Activated naive CD4-positive, alpha-beta T cell treated with anti-CD3 and anti-CD28 coated beads, Interleukin-2, amount 50 U/mL, for 24 hours (primary cell): ENCODE results near the gene RERE.

Source experiments
- H3K27ac Mint-ChIP-seq: one replicate; pipeline ENCODE4 v1.8.0; 2021; ENCODE audit warnings: mild to moderate bottlenecking, mixed read lengths
- H3K27me3 Mint-ChIP-seq: one replicate; pipeline ENCODE4 v1.8.0; 2021; ENCODE audit warnings: mixed read lengths
- H3K36me3 Mint-ChIP-seq: one replicate; pipeline ENCODE4 v1.8.0; 2021; ENCODE audit warnings: mixed read lengths
- H3K4me1 Mint-ChIP-seq: one replicate; pipeline ENCODE4 v1.8.0; 2021; ENCODE audit warnings: mixed read lengths
- H3K4me3 Mint-ChIP-seq: one replicate; pipeline ENCODE4 v1.8.0; 2021; ENCODE audit warnings: mild to moderate bottlenecking, mixed read lengths
- H3K9me3 Mint-ChIP-seq: one replicate; pipeline ENCODE4 v1.8.0; 2021; ENCODE audit warnings: mixed read lengths

RERE gene

GRCh38 chr1:8687039-8687438, 130.4 kb downstream of the RERE start:
- Mint-ChIP-seq H3K27ac (no peak overlapping the region), H3K4me3 (no peak overlapping the region), H3K4me1 (peaks cover 24% of the 10 kb centered on the region), H3K36me3 (peaks cover 1% of the 10 kb centered on the region), H3K9me3 (no peaks in the 10 kb centered on the region), H3K27me3 (no peaks in the 10 kb centered on the region)

GRCh38 chr1:8685463-8685862, 132.0 kb downstream of the RERE start:
- H3K36me3 Mint-ChIP-seq: peaks cover 1% of the 10 kb centered on the region
- H3K4me1 Mint-ChIP-seq: peaks cover 33% of the 10 kb centered on the region
- H3K27ac Mint-ChIP-seq: no peak overlapping the region
- H3K4me3 Mint-ChIP-seq: no peak overlapping the region
- no peaks in the 10 kb centered on the region for H3K27me3 Mint-ChIP-seq
- no peaks in the 10 kb centered on the region for H3K9me3 Mint-ChIP-seq

- H3K4me1 Mint-ChIP-seq: peaks cover 33% of the 10 kb centered on the region
- no peaks in the 10 kb centered on the region for H3K36me3 Mint-ChIP-seq
- no peaks in the 10 kb centered on the region for H3K9me3 Mint-ChIP-seq
- no peak overlapping the region for H3K4me3 Mint-ChIP-seq
- no peaks in the 10 kb centered on the region for H3K27me3 Mint-ChIP-seq
- no peak overlapping the region for H3K27ac Mint-ChIP-seq
These were observed 132.8 kb downstream of the RERE start for GRCh38 chr1:8684590-8684989.

- H3K4me1 Mint-ChIP-seq: peaks cover 31% of the 10 kb centered on the region
- no peak overlapping the region for H3K27ac Mint-ChIP-seq
- no peaks in the 10 kb centered on the region for H3K9me3 Mint-ChIP-seq
These were observed 134.9 kb downstream of the RERE start for GRCh38 chr1:8682573-8682972.

GRCh38 chr1:8681911-8682310, 135.5 kb downstream of the RERE start:
- no peaks in the 10 kb centered on the region for H3K9me3 Mint-ChIP-seq
- H3K4me1 Mint-ChIP-seq: peaks cover 30% of the 10 kb centered on the region
- H3K27ac Mint-ChIP-seq: no peak overlapping the region
- no peaks in the 10 kb centered on the region for H3K27me3 Mint-ChIP-seq
- no peaks in the 10 kb centered on the region for H3K36me3 Mint-ChIP-seq
- no peak overlapping the region for H3K4me3 Mint-ChIP-seq

More at GRCh38 chr1:8682573-8682972, 134.9 kb downstream of the RERE start:
- no peak overlapping the region for H3K4me3 Mint-ChIP-seq
- no peaks in the 10 kb centered on the region for H3K27me3 Mint-ChIP-seq
- no peaks in the 10 kb centered on the region for H3K36me3 Mint-ChIP-seq

GRCh38 chr1:8680664-8681650, 136.5 kb downstream of the RERE start:
- H3K4me1 Mint-ChIP-seq: peaks cover 32% of the 10 kb centered on the region
- H3K27me3 Mint-ChIP-seq: no peaks in the 10 kb centered on the region
- H3K36me3 Mint-ChIP-seq: no peaks in the 10 kb centered on the region
- H3K4me3 Mint-ChIP-seq: no peak overlapping the region
- no peaks in the 10 kb centered on the region for H3K9me3 Mint-ChIP-seq
- no peak overlapping the region for H3K27ac Mint-ChIP-seq

GRCh38 chr1:8679929-8680663, 137.3 kb downstream of the RERE start:
- H3K4me1 Mint-ChIP-seq: peaks cover 33% of the 10 kb centered on the region
- H3K9me3 Mint-ChIP-seq: no peaks in the 10 kb centered on the region
- no peak overlapping the region for H3K27ac Mint-ChIP-seq
- no peaks in the 10 kb centered on the region for H3K27me3 Mint-ChIP-seq
- no peak overlapping the region for H3K4me3 Mint-ChIP-seq
- no peaks in the 10 kb centered on the region for H3K36me3 Mint-ChIP-seq

GRCh38 chr1:8679395-8679800, 138.0 kb downstream of the RERE start:
- Mint-ChIP-seq H3K9me3 (no peaks in the 10 kb centered on the region), H3K4me1 (peaks cover 35% of the 10 kb centered on the region), H3K27ac (no peak overlapping the region), H3K4me3 (no peak overlapping the region), H3K36me3 (no peaks in the 10 kb centered on the region), H3K27me3 (no peaks in the 10 kb centered on the region)

- Mint-ChIP-seq H3K27me3 (no peaks in the 10 kb centered on the region), H3K36me3 (no peaks in the 10 kb centered on the region), H3K4me3 (no peak overlapping the region), H3K4me1 (peaks cover 35% of the 10 kb centered on the region), H3K9me3 (no peaks in the 10 kb centered on the region), H3K27ac (no peak overlapping the region)
These were observed 138.6 kb downstream of the RERE start for GRCh38 chr1:8678673-8679394.

- no peak overlapping the region for H3K27ac Mint-ChIP-seq
- H3K36me3 Mint-ChIP-seq: no peaks in the 10 kb centered on the region
- H3K4me3 Mint-ChIP-seq: no peak overlapping the region
- peaks cover 35% of the 10 kb centered on the region for H3K4me1 Mint-ChIP-seq
- no peaks in the 10 kb centered on the region for H3K27me3 Mint-ChIP-seq
- no peaks in the 10 kb centered on the region for H3K9me3 Mint-ChIP-seq
These were observed 139.7 kb downstream of the RERE start for GRCh38 chr1:8677782-8678181.

- H3K4me1 Mint-ChIP-seq: peaks cover 34% of the 10 kb centered on the region
- no peak overlapping the region for H3K4me3 Mint-ChIP-seq
- no peaks in the 10 kb centered on the region for H3K9me3 Mint-ChIP-seq
- H3K27ac Mint-ChIP-seq: no peak overlapping the region
- peaks cover 2% of the 10 kb centered on the region for H3K36me3 Mint-ChIP-seq
- H3K27me3 Mint-ChIP-seq: no peaks in the 10 kb centered on the region
These were observed 140.6 kb downstream of the RERE start for GRCh38 chr1:8676813-8677212.

- no peaks in the 10 kb centered on the region for H3K9me3 Mint-ChIP-seq
- peaks cover 2% of the 10 kb centered on the region for H3K36me3 Mint-ChIP-seq
- H3K27me3 Mint-ChIP-seq: no peaks in the 10 kb centered on the region
- no peak overlapping the region for H3K27ac Mint-ChIP-seq
- no peak overlapping the region for H3K4me3 Mint-ChIP-seq
- H3K4me1 Mint-ChIP-seq: peaks cover 35% of the 10 kb centered on the region
These were observed 141.4 kb downstream of the RERE start for GRCh38 chr1:8676072-8676471.

GRCh38 chr1:8674912-8675311, 142.5 kb downstream of the RERE start:
- Mint-ChIP-seq H3K9me3 (no peaks in the 10 kb centered on the region), H3K27me3 (no peaks in the 10 kb centered on the region), H3K4me3 (no peak overlapping the region), H3K27ac (peak overlapping the region; percentile 4), H3K4me1 (peaks cover 47% of the 10 kb centered on the region), H3K36me3 (peaks cover 2% of the 10 kb centered on the region)

GRCh38 chr1:8674481-8674880, 143.0 kb downstream of the RERE start:
- H3K4me1 Mint-ChIP-seq: peaks cover 51% of the 10 kb centered on the region
- H3K4me3 Mint-ChIP-seq: no peak overlapping the region
- no peak overlapping the region for H3K27ac Mint-ChIP-seq
- H3K27me3 Mint-ChIP-seq: no peaks in the 10 kb centered on the region
- peaks cover 2% of the 10 kb centered on the region for H3K36me3 Mint-ChIP-seq
- H3K9me3 Mint-ChIP-seq: no peaks in the 10 kb centered on the region

GRCh38 chr1:8671306-8671917, 146.0 kb downstream of the RERE start:
- Mint-ChIP-seq H3K4me3 (no peak overlapping the region), H3K4me1 (peaks cover 53% of the 10 kb centered on the region), H3K36me3 (peaks cover 2% of the 10 kb centered on the region), H3K27ac (no peak overlapping the region), H3K27me3 (no peaks in the 10 kb centered on the region), H3K9me3 (no peaks in the 10 kb centered on the region)
